Breast epithelium (tissue), 3 donors: Measurements from ENCODE around the gene GRK5.

Source experiments
- POLR2A ChIP-seq: fragments of 450-650 bp; IDR thresholded peaks from one replicate; pipeline ENCODE4 v1.6.1; 2016; ENCODE audit warnings: antibody characterized with exemption, mild to moderate bottlenecking, moderate library complexity
- POLR2AphosphoS5 ChIP-seq, 3 donors: sonication (generic); formaldehyde crosslinking; IDR thresholded peaks; one replicate each; pipeline ENCODE4 v1.6.1; 2017; ENCODE audit warnings: antibody characterized with exemption in 3 of 3
- TF ChIP-seq, protein P1 (sequence below), 3 donors: fragments of 450-650 bp; IDR thresholded peaks; one replicate each; pipeline ENCODE4 v1.5.1; 2016 to 2017; ENCODE audit warnings: antibody characterized with exemption in 3 of 3, mild to moderate bottlenecking in 3 of 3, moderate library complexity in 3 of 3

DNA sequence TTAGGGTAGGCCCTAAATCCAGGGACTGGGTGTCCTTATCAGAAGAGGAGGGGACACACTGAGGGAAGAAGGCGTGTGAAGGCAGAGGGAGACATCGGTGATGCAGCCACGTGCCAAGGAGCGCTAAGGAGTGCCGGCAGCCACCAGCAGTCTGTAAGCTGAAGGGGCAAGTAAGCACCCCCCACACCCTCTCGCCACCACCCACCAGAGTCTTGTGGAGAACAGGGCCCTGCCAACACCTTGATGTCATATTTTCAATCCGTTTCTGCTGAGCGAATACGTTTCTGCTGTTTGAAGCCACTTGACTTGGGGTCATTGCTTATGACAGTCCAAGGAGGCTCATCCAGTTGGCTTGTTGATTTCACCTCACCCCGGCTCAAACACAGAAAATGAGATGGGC, 297.3 kb downstream of the GRK5 start:
- TF ChIP-seq, protein P1, sequence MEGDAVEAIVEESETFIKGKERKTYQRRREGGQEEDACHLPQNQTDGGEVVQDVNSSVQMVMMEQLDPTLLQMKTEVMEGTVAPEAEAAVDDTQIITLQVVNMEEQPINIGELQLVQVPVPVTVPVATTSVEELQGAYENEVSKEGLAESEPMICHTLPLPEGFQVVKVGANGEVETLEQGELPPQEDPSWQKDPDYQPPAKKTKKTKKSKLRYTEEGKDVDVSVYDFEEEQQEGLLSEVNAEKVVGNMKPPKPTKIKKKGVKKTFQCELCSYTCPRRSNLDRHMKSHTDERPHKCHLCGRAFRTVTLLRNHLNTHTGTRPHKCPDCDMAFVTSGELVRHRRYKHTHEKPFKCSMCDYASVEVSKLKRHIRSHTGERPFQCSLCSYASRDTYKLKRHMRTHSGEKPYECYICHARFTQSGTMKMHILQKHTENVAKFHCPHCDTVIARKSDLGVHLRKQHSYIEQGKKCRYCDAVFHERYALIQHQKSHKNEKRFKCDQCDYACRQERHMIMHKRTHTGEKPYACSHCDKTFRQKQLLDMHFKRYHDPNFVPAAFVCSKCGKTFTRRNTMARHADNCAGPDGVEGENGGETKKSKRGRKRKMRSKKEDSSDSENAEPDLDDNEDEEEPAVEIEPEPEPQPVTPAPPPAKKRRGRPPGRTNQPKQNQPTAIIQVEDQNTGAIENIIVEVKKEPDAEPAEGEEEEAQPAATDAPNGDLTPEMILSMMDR (IDR thresholded peaks at IDR 0.05), result no peak
- TF ChIP-seq POLR2A, result no peak
- no peak for TF ChIP-seq POLR2AphosphoS5 (IDR thresholded peaks at IDR 0.05)
